Suprapubic skin (tissue), 4 donors: ENCODE results near the gene LRRC18.

Experiments
- POLR2A ChIP-seq, 2 donors: fragments of 450-650 bp; IDR thresholded peaks; one replicate each; pipeline ENCODE4 v1.6.1; 2017; ENCODE audit warnings: antibody characterized with exemption in 2 of 2, mild to moderate bottlenecking in 2 of 2, moderate library complexity in 2 of 2
- POLR2AphosphoS5 ChIP-seq, 3 donors: sonication (generic); formaldehyde crosslinking; IDR thresholded peaks; one replicate each; pipeline ENCODE4 v1.6.1; 2017; ENCODE audit warnings: antibody characterized with exemption in 3 of 3
- TF ChIP-seq, protein P1 (sequence below), 2 donors: fragments of 200-600 bp in 1 of 2; fragments of 450-650 bp in 1 of 2; sonication (generic) in 1 of 2; IDR thresholded peaks; one replicate each; pipeline ENCODE4 v1.5.1; 2016 to 2019; ENCODE audit warnings: antibody characterized with exemption in 2 of 2, mild to moderate bottlenecking in 1 of 2, moderate library complexity in 1 of 2

DNA sequence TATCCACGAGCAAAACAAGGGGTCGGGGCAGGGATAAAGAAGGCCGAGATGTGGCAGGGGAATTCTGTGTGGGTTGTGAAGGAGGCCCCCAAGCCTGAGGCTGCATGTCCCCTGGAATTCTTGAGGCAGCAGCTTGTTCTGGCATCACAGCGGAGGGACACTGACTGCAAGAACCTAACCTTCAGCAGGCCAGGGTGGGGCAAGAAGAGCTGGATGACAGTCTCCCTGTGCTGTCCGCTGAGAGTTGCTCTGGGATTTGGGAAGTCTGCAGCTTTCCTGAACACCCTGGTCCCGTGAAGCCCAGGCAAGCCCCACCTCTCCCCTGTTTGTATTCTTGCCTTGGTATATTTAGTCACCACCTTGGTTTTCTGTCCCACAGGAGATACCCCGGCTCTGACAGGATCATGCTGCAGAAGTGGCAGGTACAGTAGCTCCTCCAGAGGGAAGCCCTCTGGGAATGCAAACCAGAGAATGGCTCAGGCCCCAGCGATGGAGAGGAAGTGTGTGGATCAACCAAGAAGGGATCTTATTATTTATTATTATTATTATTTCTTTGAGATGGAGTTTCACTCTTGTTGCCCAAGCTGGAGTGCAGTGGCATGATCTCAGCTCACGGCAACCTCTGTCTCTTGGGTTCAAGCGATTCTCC is 1.9 kb upstream of the LRRC18 start:
- TF ChIP-seq, protein P1, sequence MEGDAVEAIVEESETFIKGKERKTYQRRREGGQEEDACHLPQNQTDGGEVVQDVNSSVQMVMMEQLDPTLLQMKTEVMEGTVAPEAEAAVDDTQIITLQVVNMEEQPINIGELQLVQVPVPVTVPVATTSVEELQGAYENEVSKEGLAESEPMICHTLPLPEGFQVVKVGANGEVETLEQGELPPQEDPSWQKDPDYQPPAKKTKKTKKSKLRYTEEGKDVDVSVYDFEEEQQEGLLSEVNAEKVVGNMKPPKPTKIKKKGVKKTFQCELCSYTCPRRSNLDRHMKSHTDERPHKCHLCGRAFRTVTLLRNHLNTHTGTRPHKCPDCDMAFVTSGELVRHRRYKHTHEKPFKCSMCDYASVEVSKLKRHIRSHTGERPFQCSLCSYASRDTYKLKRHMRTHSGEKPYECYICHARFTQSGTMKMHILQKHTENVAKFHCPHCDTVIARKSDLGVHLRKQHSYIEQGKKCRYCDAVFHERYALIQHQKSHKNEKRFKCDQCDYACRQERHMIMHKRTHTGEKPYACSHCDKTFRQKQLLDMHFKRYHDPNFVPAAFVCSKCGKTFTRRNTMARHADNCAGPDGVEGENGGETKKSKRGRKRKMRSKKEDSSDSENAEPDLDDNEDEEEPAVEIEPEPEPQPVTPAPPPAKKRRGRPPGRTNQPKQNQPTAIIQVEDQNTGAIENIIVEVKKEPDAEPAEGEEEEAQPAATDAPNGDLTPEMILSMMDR (IDR thresholded peaks at IDR 0.05), result no peak
- TF ChIP-seq POLR2AphosphoS5 (IDR thresholded peaks at IDR 0.05) (no peak), POLR2A (IDR thresholded peaks at IDR 0.05) (no peak)
